GM12878 (cell line): ENCODE results near the gene BBS9. TPM values are rescaled to one million over a fixed set of nuclear protein-coding genes. Genes with fewer than 3 reads are reported as not detected.
A peak's percentile ranks its signal among the peaks of the same experiment; 100 is the strongest.

Source experiments
- ATF7 ChIP-seq: fragments of 450-650 bp; IDR thresholded peaks from 2 replicates; pipeline ENCODE4 v1.6.1; 2016; ENCODE audit warnings: low read depth, mild to moderate bottlenecking
- EED ChIP-seq: sonication (generic); IDR thresholded peaks from 2 replicates; pipeline ENCODE4 v1.6.1; 2016; ENCODE audit warnings: antibody characterized with exemption, low read depth
- GATAD2B ChIP-seq: fragments of 450-650 bp; conservative IDR thresholded peaks from 2 replicates; pipeline ENCODE4 v1.6.1; 2017; ENCODE audit warnings: low read depth, mild to moderate bottlenecking, moderate library complexity
- JUND ChIP-seq: IDR thresholded peaks from 2 replicates; pipeline ENCODE4 v1.6.1; 2012; ENCODE audit warnings: low read depth, mild to moderate bottlenecking, low read length, improper control_type of control experiment, moderate library complexity
- NFYB ChIP-seq: IDR thresholded peaks from 2 replicates; pipeline ENCODE4 v1.6.1; 2011; ENCODE audit warnings: low read depth, mild to moderate bottlenecking, low read length, improper control_type of control experiment, moderate library complexity; ENCODE audit not compliant: insufficient read depth
- NR2C2 ChIP-seq: IDR thresholded peaks from 2 replicates; pipeline ENCODE4 v1.6.1; 2011; ENCODE audit warnings: borderline replicate concordance, low read depth; ENCODE audit not compliant: control insufficient read depth, insufficient read length
- NR2F1 ChIP-seq: fragments of 450-650 bp; conservative IDR thresholded peaks from 2 replicates; pipeline ENCODE4 v1.6.1; 2017; ENCODE audit warnings: mild to moderate bottlenecking
- RBBP5 ChIP-seq: fragments of 200-600 bp; sonication (generic); conservative IDR thresholded peaks from 2 replicates; pipeline ENCODE4 v1.6.1; 2016
- ZBED1 ChIP-seq: IDR thresholded peaks from 2 replicates; pipeline ENCODE4 v1.6.1; 2016; ENCODE audit warnings: borderline replicate concordance
- polyA plus RNA-seq, 11 experiments: library from polyadenylated mRNA; depleted of rRNA in 4 of 11; unstranded in 6 of 11; stranded (reverse) in 5 of 11; fragments of >200 nt; fragmentation: Nextera tagmentation in 4 of 11; fragmentation: Illumina TruSeq in 1 of 11; extraction: Ambion mirVana in 4 of 11; extraction: Trizol in 1 of 11; gene quantifications; 1 replicate in 1 of 11; 2 replicates in 10 of 11; pipeline versions ENCODE4 v1.2.1 to v1.2.3, GENCODE V29; 2011 to 2016; ENCODE audit warnings: inconsistent platforms in 2 of 11, missing spikeins in 2 of 11, low read depth in 1 of 11
- total RNA-seq, 4 experiments: library from RNA; depleted of rRNA in 3 of 4; stranded (reverse); fragments of >200 nt in 3 of 4; fragmentation: Illumina TruSeq in 1 of 4; extraction: Trizol in 1 of 4; gene quantifications; 2 replicates each; pipeline versions ENCODE4 v1.2.1 to v1.2.3, GENCODE V29; 2013 to 2021
- TF ChIP-seq, protein P1 (sequence below): fragments of 450-650 bp; IDR thresholded peaks from 2 replicates; pipeline ENCODE4 v1.6.1; 2016; ENCODE audit warnings: mild to moderate bottlenecking
- TF ChIP-seq, protein P2 (sequence below): fragments of 450-650 bp; formaldehyde crosslinking; IDR thresholded peaks from 2 replicates; pipeline ENCODE4 v1.4.0; 2020; ENCODE audit warnings: mild to moderate bottlenecking, moderate library complexity

Gene BBS9
- total and polyA plus RNA-seq, 10 of the 15 experiments (the other 5 are each of a cell fraction or from before 2014, with no cell fraction given): 1.2 to 5.6 (median 2.3) TPM

- TF ChIP-seq, protein P1, sequence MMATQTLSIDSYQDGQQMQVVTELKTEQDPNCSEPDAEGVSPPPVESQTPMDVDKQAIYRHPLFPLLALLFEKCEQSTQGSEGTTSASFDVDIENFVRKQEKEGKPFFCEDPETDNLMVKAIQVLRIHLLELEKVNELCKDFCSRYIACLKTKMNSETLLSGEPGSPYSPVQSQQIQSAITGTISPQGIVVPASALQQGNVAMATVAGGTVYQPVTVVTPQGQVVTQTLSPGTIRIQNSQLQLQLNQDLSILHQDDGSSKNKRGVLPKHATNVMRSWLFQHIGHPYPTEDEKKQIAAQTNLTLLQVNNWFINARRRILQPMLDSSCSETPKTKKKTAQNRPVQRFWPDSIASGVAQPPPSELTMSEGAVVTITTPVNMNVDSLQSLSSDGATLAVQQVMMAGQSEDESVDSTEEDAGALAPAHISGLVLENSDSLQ: 0 out of 2 replicates have a peak, but pooled peaks have one; percentile 47
- TF ChIP-seq ZBED1 (no peak), EED (no peak), RBBP5 (no peak), NFYB (no peak), GATAD2B (no peak), NR2F1 (no peak), NR2C2 (no peak), JUND (peak; percentile 42; the same call in 1 of the 2 replicates), ATF7 (peak; percentile 96)
- TF ChIP-seq, protein P2, sequence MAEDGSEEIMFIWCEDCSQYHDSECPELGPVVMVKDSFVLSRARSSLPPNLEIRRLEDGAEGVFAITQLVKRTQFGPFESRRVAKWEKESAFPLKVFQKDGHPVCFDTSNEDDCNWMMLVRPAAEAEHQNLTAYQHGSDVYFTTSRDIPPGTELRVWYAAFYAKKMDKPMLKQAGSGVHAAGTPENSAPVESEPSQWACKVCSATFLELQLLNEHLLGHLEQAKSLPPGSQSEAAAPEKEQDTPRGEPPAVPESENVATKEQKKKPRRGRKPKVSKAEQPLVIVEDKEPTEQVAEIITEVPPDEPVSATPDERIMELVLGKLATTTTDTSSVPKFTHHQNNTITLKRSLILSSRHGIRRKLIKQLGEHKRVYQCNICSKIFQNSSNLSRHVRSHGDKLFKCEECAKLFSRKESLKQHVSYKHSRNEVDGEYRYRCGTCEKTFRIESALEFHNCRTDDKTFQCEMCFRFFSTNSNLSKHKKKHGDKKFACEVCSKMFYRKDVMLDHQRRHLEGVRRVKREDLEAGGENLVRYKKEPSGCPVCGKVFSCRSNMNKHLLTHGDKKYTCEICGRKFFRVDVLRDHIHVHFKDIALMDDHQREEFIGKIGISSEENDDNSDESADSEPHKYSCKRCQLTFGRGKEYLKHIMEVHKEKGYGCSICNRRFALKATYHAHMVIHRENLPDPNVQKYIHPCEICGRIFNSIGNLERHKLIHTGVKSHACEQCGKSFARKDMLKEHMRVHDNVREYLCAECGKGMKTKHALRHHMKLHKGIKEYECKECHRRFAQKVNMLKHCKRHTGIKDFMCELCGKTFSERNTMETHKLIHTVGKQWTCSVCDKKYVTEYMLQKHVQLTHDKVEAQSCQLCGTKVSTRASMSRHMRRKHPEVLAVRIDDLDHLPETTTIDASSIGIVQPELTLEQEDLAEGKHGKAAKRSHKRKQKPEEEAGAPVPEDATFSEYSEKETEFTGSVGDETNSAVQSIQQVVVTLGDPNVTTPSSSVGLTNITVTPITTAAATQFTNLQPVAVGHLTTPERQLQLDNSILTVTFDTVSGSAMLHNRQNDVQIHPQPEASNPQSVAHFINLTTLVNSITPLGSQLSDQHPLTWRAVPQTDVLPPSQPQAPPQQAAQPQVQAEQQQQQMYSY (CRISPR knock-in tag): no peak
Observed at GRCh38 chr7:33109758-33110238, 19.6 kb upstream of the BBS9 start (continued).
